Measurements from ENCODE around the gene SOX1. TPM values are rescaled to one million over a fixed set of nuclear protein-coding genes. Genes with fewer than 3 reads are reported as not detected.

The SOX1 gene
- polyA plus RNA-seq, 3 donors = not detected

DNA sequence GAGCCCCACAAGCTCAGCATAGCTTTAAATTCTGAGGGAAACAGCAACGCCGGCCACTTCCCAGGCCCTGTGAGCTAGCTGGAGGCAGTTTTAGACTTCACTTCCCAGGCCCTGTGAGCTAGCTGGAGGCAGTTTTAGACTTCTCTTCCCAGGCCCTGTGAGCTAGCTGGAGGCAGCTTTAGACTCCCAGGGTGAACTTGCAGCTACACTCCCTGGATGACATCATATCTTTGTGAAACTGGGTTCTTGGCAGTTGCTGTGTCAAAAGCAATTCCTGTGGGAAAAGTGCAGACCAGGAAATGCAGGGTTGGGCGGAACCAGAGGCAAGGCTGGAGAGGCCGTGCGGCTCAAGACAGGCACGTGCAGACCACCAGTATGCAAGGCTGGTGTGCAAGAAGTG lies 12.7 kb downstream of the SOX1 start:
- Mint-ChIP-seq H3K36me3 (no peaks in the 10 kb centered on the region), H3K4me1 (no peaks in the 10 kb centered on the region), H3K4me3 (no peak overlapping the region), H3K9me3 (peaks cover 3 to 17% (median 8%) of the 10 kb centered on the region in 7 donors), H3K27me3 (ENCODE audit: low read depth in 3 of 3) (peaks cover 22 to 28% (median 27%) of the 10 kb centered on the region in 3 donors), H3K27ac (no peak overlapping the region)
- H3K36me3 ChIP-seq (replicated peaks in 1 of 2; ENCODE audit: control insufficient read depth in 1 of 2, insufficient read depth in 2 of 2, low read length in 2 of 2) = no peaks in the 10 kb centered on the region
- H3K4me1 ChIP-seq (ENCODE audit: control insufficient read depth in 1 of 2, insufficient read depth in 2 of 2, low read length in 2 of 2) = no peaks in the 10 kb centered on the region
- peaks cover 7 to 37% of the 10 kb centered on the region in 2 donors for H3K9me3 ChIP-seq (replicated peaks in 1 of 2; ENCODE audit: control insufficient read depth in 1 of 2, insufficient read depth in 1 of 2, low read length in 2 of 2)
- H3K27me3 ChIP-seq (ENCODE audit: control insufficient read depth in 2 of 2, insufficient read depth in 2 of 2, low read length in 2 of 2) = peaks cover 23 to 48% of the 10 kb centered on the region in 2 donors
- DNase-seq = no peak
- H4K20me1 ChIP-seq (ENCODE audit: insufficient read depth, low read length) = no peaks in the 10 kb centered on the region
- no peak overlapping the region for H2AFZ ChIP-seq (ENCODE audit: insufficient read depth, low read depth, low read length, poor library complexity, severe bottlenecking)
- intact Hi-C loops (cut with micrococcal nuclease) = no loop called here
- H3K79me2 ChIP-seq (ENCODE audit: insufficient read depth, low read length) = no peaks in the 10 kb centered on the region
- no peak overlapping the region for H3K4me3 ChIP-seq (replicated peaks in 1 of 3; ENCODE audit: low read depth in 2 of 3, low read length in 3 of 3)
- H3K9ac ChIP-seq (ENCODE audit: insufficient read depth, low read length, poor library complexity, severe bottlenecking) = no peak overlapping the region
- TF ChIP-seq, protein P1, sequence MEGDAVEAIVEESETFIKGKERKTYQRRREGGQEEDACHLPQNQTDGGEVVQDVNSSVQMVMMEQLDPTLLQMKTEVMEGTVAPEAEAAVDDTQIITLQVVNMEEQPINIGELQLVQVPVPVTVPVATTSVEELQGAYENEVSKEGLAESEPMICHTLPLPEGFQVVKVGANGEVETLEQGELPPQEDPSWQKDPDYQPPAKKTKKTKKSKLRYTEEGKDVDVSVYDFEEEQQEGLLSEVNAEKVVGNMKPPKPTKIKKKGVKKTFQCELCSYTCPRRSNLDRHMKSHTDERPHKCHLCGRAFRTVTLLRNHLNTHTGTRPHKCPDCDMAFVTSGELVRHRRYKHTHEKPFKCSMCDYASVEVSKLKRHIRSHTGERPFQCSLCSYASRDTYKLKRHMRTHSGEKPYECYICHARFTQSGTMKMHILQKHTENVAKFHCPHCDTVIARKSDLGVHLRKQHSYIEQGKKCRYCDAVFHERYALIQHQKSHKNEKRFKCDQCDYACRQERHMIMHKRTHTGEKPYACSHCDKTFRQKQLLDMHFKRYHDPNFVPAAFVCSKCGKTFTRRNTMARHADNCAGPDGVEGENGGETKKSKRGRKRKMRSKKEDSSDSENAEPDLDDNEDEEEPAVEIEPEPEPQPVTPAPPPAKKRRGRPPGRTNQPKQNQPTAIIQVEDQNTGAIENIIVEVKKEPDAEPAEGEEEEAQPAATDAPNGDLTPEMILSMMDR (IDR thresholded peaks at IDR 0.05) = no peak
- WGBS (ENCODE audit: insufficient coverage) = 83% methylated on average over 2 of the region's 6 CpGs
- H3K27ac ChIP-seq (ENCODE audit: low read depth in 1 of 2, low read length in 2 of 2) = no peak overlapping the region
- H3K4me2 ChIP-seq (replicated peaks; ENCODE audit: extremely low read depth, low read length, poor library complexity, severe bottlenecking) = no peak overlapping the region

DNA sequence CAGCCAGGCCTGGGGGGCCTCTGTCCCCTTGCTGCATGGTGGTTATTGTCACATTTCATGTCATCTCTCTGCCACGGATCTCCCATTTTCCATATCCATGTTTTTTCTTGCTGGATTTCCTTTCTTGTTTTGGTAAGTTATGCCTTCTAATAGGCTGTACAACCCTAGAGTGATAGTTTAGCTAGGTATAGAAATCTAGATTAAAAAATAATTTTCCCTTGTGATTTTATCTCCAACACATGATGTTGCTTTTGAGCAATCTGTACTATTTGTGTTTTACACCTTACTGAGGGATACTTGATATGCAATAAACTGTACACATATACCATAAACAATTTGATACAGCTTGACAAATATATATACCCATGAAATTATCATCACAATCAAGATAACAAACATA lies 17.0 kb downstream of the SOX1 start:
- WGBS (ENCODE audit: insufficient coverage) = no CpG with 5 or more reads among the region's 1 CpG
- no peaks in the 10 kb centered on the region for H3K4me1 Mint-ChIP-seq

More for the DNA sequence above, 17.0 kb downstream of the SOX1 start:
- intact Hi-C loops (cut with micrococcal nuclease) = no loop called here
- no peak overlapping the region for H3K4me2 ChIP-seq (replicated peaks; ENCODE audit: extremely low read depth, low read length, poor library complexity, severe bottlenecking)
- Mint-ChIP-seq H3K4me3 (no peak overlapping the region), H3K9me3 (peaks cover 13 to 23% (median 15%) of the 10 kb centered on the region in 7 donors), H3K27ac (no peak overlapping the region), H3K27me3 (ENCODE audit: low read depth in 3 of 3) (peaks cover 0 to 12% (median 4%) of the 10 kb centered on the region in 3 donors), H3K36me3 (no peaks in the 10 kb centered on the region)
- no peak overlapping the region for H3K4me3 ChIP-seq (replicated peaks in 1 of 3; ENCODE audit: low read depth in 2 of 3, low read length in 3 of 3)
- no peaks in the 10 kb centered on the region for H3K36me3 ChIP-seq (replicated peaks in 1 of 2; ENCODE audit: control insufficient read depth in 1 of 2, insufficient read depth in 2 of 2, low read length in 2 of 2)
- no peak for DNase-seq
- H3K79me2 ChIP-seq (ENCODE audit: insufficient read depth, low read length) = no peaks in the 10 kb centered on the region
- H3K9ac ChIP-seq (ENCODE audit: insufficient read depth, low read length, poor library complexity, severe bottlenecking) = no peak overlapping the region
- no peak overlapping the region for H3K27ac ChIP-seq (ENCODE audit: low read depth in 1 of 2, low read length in 2 of 2)
- peaks cover 0 to 8% of the 10 kb centered on the region in 2 donors for H3K27me3 ChIP-seq (ENCODE audit: control insufficient read depth in 2 of 2, insufficient read depth in 2 of 2, low read length in 2 of 2)
- H4K20me1 ChIP-seq (ENCODE audit: insufficient read depth, low read length) = no peaks in the 10 kb centered on the region
- H3K9me3 ChIP-seq (replicated peaks in 1 of 2; ENCODE audit: control insufficient read depth in 1 of 2, insufficient read depth in 1 of 2, low read length in 2 of 2) = peaks cover 12 to 15% of the 10 kb centered on the region in 2 donors
- TF ChIP-seq, protein P1 (IDR thresholded peaks at IDR 0.05) = no peak
- no peak overlapping the region for H2AFZ ChIP-seq (ENCODE audit: insufficient read depth, low read depth, low read length, poor library complexity, severe bottlenecking)
- no peaks in the 10 kb centered on the region for H3K4me1 ChIP-seq (ENCODE audit: control insufficient read depth in 1 of 2, insufficient read depth in 2 of 2, low read length in 2 of 2)
